K562 (cell line): ENCODE data around the gene LRRTM3. TPM values are rescaled to one million over a fixed set of nuclear protein-coding genes. Genes with fewer than 3 reads are reported as not detected.

Source experiments
- ATAC-seq: fragments of 200-7000 bp; cut with Tn5 transposase; 3 replicates; pipeline ENCODE4 v1.9.1; 2020; ENCODE audit warnings: moderate library complexity
- BruUV-seq: library from RNA; stranded (reverse); fragments of 400-500 nt; replicated peaks from 2 replicates; lab custom pipeline; 2021; lab: Mats Ljungman, UMichigan
- CTCF ChIA-PET: fragments of 300-600 bp; formaldehyde crosslinking; extraction: SDS; loops from one replicate; lab custom pipeline; 2021; ENCODE audit warnings: low intra/inter-chr PET ratio; lab: Yijun Ruan, JAX
- POLR2A ChIA-PET: fragments of 300-600, 350-650 bp; sonication (Branson Sonifier 250); formaldehyde crosslinking; extraction: SDS; loops from one replicate; lab custom pipeline; 2021; ENCODE audit warnings: antibody characterized with exemption, inconsistent platforms; lab: Yijun Ruan, JAX
- DNase-seq, 4 experiments: peaks; one replicate each; pipeline versions ENCODE4 v3.0.0 to v3.0.0-alpha.2; 2011 to 2018; ENCODE audit warnings: low spot score in 3 of 4, mixed read lengths in 3 of 4; ENCODE audit errors: extremely low read depth in 1 of 4
- FAIRE-seq: peaks from 2 replicates; lab custom pipeline; 2011; peaks lifted over from hg19 to GRCh38; lab: Jason Lieb, UNC
- H2AFZ ChIP-seq: 2 replicates; pipeline ENCODE4 v1.6.0; 2011; ENCODE audit warnings: low read depth, low read length, control low read depth, inconsistent platforms
- H3K27ac ChIP-seq: fragments of 200-600 bp; 3 replicates; pipeline ENCODE4 v1.8.0; 2011; ENCODE audit warnings: low read depth, mild to moderate bottlenecking, control low read depth, inconsistent platforms, low read length, moderate library complexity, mixed read lengths; ENCODE audit errors: extremely low read depth
- H3K27me3 ChIP-seq, 2 experiments: fragments of 300-600 bp in 1 of 2; 2 replicates in 1 of 2; 3 replicates in 1 of 2; pipeline versions ENCODE4 v1.6.0 to v1.8.0; 2011; ENCODE audit warnings: inconsistent platforms in 2 of 2, low read length in 2 of 2, mild to moderate bottlenecking in 1 of 2, mixed read lengths in 1 of 2, moderate library complexity in 1 of 2; ENCODE audit not compliant: control insufficient read depth in 2 of 2, insufficient read depth in 2 of 2
- H3K36me3 ChIP-seq: fragments of 300-600 bp; 3 replicates; pipeline ENCODE4 v1.8.0; 2011; ENCODE audit warnings: mild to moderate bottlenecking, low read length, inconsistent platforms; ENCODE audit not compliant: control insufficient read depth, insufficient read depth
- H3K4me1 ChIP-seq, 2 experiments: fragments of 200-600 bp in 1 of 2; replicated peaks in 1 of 2; 2 replicates in 1 of 2; 3 replicates in 1 of 2; pipeline versions ENCODE4 v1.5.1 to v1.8.0; 2011; ENCODE audit warnings: inconsistent platforms in 2 of 2, low read length in 2 of 2, mild to moderate bottlenecking in 1 of 2, mixed read lengths in 1 of 2, moderate library complexity in 1 of 2; ENCODE audit not compliant: control insufficient read depth in 2 of 2, insufficient read depth in 2 of 2
- H3K4me2 ChIP-seq: 2 replicates; pipeline ENCODE4 v1.6.1; 2011; ENCODE audit warnings: low read length, control low read depth, inconsistent platforms, mixed read lengths; ENCODE audit not compliant: insufficient read depth
- H3K4me3 ChIP-seq: fragments of 200-600 bp; sonication (generic), shearing (Covaris generic); 2 replicates; pipeline ENCODE4 v1.5.1; 2016; ENCODE audit warnings: control low read depth, inconsistent platforms
- H3K79me2 ChIP-seq: fragments of 200-600 bp; 3 replicates; pipeline ENCODE4 v1.8.0; 2011; ENCODE audit warnings: low read length, inconsistent platforms; ENCODE audit not compliant: control insufficient read depth, insufficient read depth
- H3K9ac ChIP-seq, 2 experiments: 2 replicates each; pipeline versions ENCODE4 v1.6.0 to v1.6.1; 2011; ENCODE audit warnings: low read depth in 2 of 2, low read length in 2 of 2, control low read depth in 1 of 2, inconsistent platforms in 1 of 2, mild to moderate bottlenecking in 1 of 2, mixed read lengths in 1 of 2; ENCODE audit not compliant: insufficient read depth in 1 of 2
- H3K9me1 ChIP-seq: one replicate; pipeline ENCODE4 v1.6.0; 2011; ENCODE audit warnings: inconsistent platforms, mild to moderate bottlenecking, low read length, moderate library complexity; ENCODE audit not compliant: control insufficient read depth, insufficient read depth
- H3K9me3 ChIP-seq: replicated peaks from 2 replicates; pipeline ENCODE4 v1.5.1; 2011; ENCODE audit warnings: low read depth, low read length, inconsistent platforms; ENCODE audit not compliant: control insufficient read depth, insufficient read depth
- H4K20me1 ChIP-seq: replicated peaks from 2 replicates; pipeline ENCODE4 v1.6.1; 2011; ENCODE audit warnings: low read length, inconsistent platforms, mixed read lengths; ENCODE audit not compliant: control insufficient read depth, insufficient read depth
- BRCA1 ChIP-seq, 2 experiments: fragments of 450-650 bp in 1 of 2; sonication (generic) in 1 of 2; formaldehyde crosslinking in 1 of 2; IDR thresholded peaks; 2 replicates each; pipeline versions ENCODE4 v1.5.0 to v1.6.1; 2017 to 2020; ENCODE audit warnings: mild to moderate bottlenecking in 1 of 2, missing genetic modification reagents in 1 of 2
- RAD51 ChIP-seq: fragments of 450-650 bp; IDR thresholded peaks from 2 replicates; pipeline ENCODE4 v1.7.1; 2016; ENCODE audit warnings: low read depth, mild to moderate bottlenecking, borderline replicate concordance
- SP1 ChIP-seq: sonication (generic); formaldehyde crosslinking; IDR thresholded peaks from 2 replicates; pipeline ENCODE4 v1.8.1; 2022; ENCODE audit warnings: mild to moderate bottlenecking, missing genetic modification reagents
- ZFP36 ChIP-seq: fragments of 150-350 bp; IDR thresholded peaks from 2 replicates; pipeline ENCODE4 v1.6.1; 2018; ENCODE audit warnings: low read length, low read depth; ENCODE audit not compliant: partially characterized antibody
- in situ Hi-C: fragments of 300-500 bp; cut with MboI; formaldehyde crosslinking; loops from 4 replicates; pipeline ENCODE4 v1.15.0; 2018; ENCODE audit warnings: inconsistent platforms, mixed read lengths
- intact Hi-C: fragments of 100-400 bp; cut with micrococcal nuclease; formaldehyde crosslinking; loops from 2 replicates; pipeline ENCODE4 v1.14.2; 2022
- polyA plus RNA-seq, 8 experiments: library from polyadenylated mRNA; depleted of rRNA in 4 of 8; stranded (reverse) in 5 of 8; unstranded in 3 of 8; fragments of >200 nt; fragmentation: Nextera tagmentation in 2 of 8; fragmentation: Illumina TruSeq in 1 of 8; extraction: Ambion mirVana in 2 of 8; extraction: Trizol in 1 of 8; gene quantifications; 2 replicates each; pipeline versions ENCODE4 v1.2.1 to v1.2.3, GENCODE V29; 2011 to 2014; ENCODE audit warnings: inconsistent platforms in 1 of 8, missing spikeins in 1 of 8
- total RNA-seq, 7 experiments: library from RNA; depleted of rRNA in 6 of 7; stranded (reverse); fragments of >200 nt in 6 of 7; fragmentation: Illumina TruSeq in 2 of 7; extraction: Trizol in 2 of 7; gene quantifications; 2 replicates each; pipeline versions ENCODE4 v1.2.1 to v1.2.3, GENCODE V29; 2011 to 2021; ENCODE audit warnings: low replicate concordance in 1 of 7
- TF ChIP-seq, protein P1 (sequence below): fragments of 200-800 bp; sonication (Bioruptor generic); IDR thresholded peaks from 2 replicates; pipeline ENCODE4 v1.6.1; 2017; ENCODE audit warnings: missing genetic modification characterization, missing compliant biosample characterization
- TF ChIP-seq, protein P2 (sequence below): fragments of 450-650 bp; formaldehyde crosslinking; IDR thresholded peaks from 2 replicates; pipeline ENCODE4 v1.4.0; 2020; ENCODE audit warnings: mild to moderate bottlenecking, mixed read lengths

The LRRTM3 gene
- total and polyA plus RNA-seq, 9 of the 15 experiments (the other 6 are each of a cell fraction or from before 2014, with no cell fraction given): not detected

- TF ChIP-seq, protein P1, sequence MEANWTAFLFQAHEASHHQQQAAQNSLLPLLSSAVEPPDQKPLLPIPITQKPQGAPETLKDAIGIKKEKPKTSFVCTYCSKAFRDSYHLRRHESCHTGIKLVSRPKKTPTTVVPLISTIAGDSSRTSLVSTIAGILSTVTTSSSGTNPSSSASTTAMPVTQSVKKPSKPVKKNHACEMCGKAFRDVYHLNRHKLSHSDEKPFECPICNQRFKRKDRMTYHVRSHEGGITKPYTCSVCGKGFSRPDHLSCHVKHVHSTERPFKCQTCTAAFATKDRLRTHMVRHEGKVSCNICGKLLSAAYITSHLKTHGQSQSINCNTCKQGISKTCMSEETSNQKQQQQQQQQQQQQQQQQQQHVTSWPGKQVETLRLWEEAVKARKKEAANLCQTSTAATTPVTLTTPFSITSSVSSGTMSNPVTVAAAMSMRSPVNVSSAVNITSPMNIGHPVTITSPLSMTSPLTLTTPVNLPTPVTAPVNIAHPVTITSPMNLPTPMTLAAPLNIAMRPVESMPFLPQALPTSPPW (CRISPR knock-in tag): no peak
- TF ChIP-seq, protein P2, sequence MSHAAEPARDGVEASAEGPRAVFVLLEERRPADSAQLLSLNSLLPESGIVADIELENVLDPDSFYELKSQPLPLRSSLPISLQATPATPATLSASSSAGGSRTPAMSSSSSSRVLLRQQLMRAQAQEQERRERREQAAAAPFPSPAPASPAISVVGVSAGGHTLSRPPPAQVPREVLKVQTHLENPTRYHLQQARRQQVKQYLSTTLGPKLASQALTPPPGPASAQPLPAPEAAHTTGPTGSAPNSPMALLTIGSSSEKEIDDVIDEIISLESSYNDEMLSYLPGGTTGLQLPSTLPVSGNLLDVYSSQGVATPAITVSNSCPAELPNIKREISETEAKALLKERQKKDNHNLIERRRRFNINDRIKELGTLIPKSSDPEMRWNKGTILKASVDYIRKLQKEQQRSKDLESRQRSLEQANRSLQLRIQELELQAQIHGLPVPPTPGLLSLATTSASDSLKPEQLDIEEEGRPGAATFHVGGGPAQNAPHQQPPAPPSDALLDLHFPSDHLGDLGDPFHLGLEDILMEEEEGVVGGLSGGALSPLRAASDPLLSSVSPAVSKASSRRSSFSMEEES (CRISPR knock-in tag): no peak
- TF ChIP-seq BRCA1 (IDR thresholded peaks at IDR 0.05) (no peak), BRCA1 (CRISPR knock-in tag; IDR thresholded peaks at IDR 0.05) (no peak), ZFP36 (no peak), SP1 (CRISPR knock-in tag) (no peak)
These were observed 160.7 kb downstream of the LRRTM3 start (continued) for GRCh38 chr10:67086327-67087134.

- no peaks in the 10 kb centered on the region for H3K9me1 ChIP-seq
- no peak overlapping the region for H3K9ac ChIP-seq
- no peak overlapping the region for H3K4me3 ChIP-seq
- no peaks in the 10 kb centered on the region for H3K27me3 ChIP-seq
- no peaks in the 10 kb centered on the region for H3K79me2 ChIP-seq
- H3K36me3 ChIP-seq: no peaks in the 10 kb centered on the region
- no peaks in the 10 kb centered on the region for H3K4me1 ChIP-seq
- no peaks in the 10 kb centered on the region for H4K20me1 ChIP-seq
- intact Hi-C loops: no loop called here
- H3K4me2 ChIP-seq: no peak overlapping the region
- no TSS peak for BruUV-seq
- no peak for ATAC-seq
- POLR2A ChIA-PET: no interaction called here
- no peak for DNase-seq
- in situ Hi-C loops: no loop called here
- no peak for TF ChIP-seq RAD51
- no peak overlapping the region for H3K27ac ChIP-seq
- no peak overlapping the region for H2AFZ ChIP-seq
- CTCF ChIA-PET: no interaction called here
- H3K9me3 ChIP-seq: no peaks in the 10 kb centered on the region
- FAIRE-seq: no peak
These were observed 161.2 kb downstream of the LRRTM3 start for GRCh38 chr10:67087135-67087425.
